Measurements from ENCODE around the gene SNRNP70. TPM values are rescaled to one million over a fixed set of nuclear protein-coding genes. Genes with fewer than 3 reads are reported as not detected.
"Not testable (repeated sequence)": the region's sequence is repeated elsewhere in the genome, so short reads cannot be mapped to it uniquely, and the experiment has no call there.

The SNRNP70 gene
- total and polyA plus RNA-seq, 2 donors (not counting 3 experiments of a cell fraction or from before 2014, with no cell fraction given) = 215 to 300 TPM

- dilution Hi-C loops (cut with MboI; ENCODE audit: extremely low pct_ligation_motif_present, low sequenced_read_pairs) (no loop called here), intact Hi-C loops (cut with micrococcal nuclease) (no loop called here)
- H3K4me3 ChIP-seq (replicated peaks in 1 of 3; ENCODE audit: insufficient read depth in 1 of 3, low read depth in 1 of 3, low read length in 3 of 3) = peak overlapping the region; percentile 30 to 55 (median 46)
- H3K27ac ChIP-seq (ENCODE audit: insufficient read depth, low read depth, low read length) = no peak overlapping the region
- peak; percentile 13 to 41 for TF ChIP-seq CTCF (IDR thresholded peaks at IDR 0.05; ENCODE audit: extremely low read depth in 1 of 2, insufficient read depth in 1 of 2, low read depth in 1 of 2, low read length in 2 of 2)
- TF ChIP-seq POLR2A (IDR thresholded peaks at IDR 0.05; ENCODE audit: low read depth, low read length) = no peak
- TF ChIP-seq GATA2 (IDR thresholded peaks at IDR 0.05; ENCODE audit: insufficient read depth, insufficient read length, low read depth, low read length) = no peak
- TF ChIP-seq, protein P1, sequence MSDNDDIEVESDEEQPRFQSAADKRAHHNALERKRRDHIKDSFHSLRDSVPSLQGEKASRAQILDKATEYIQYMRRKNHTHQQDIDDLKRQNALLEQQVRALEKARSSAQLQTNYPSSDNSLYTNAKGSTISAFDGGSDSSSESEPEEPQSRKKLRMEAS (IDR thresholded peaks at IDR 0.05; ENCODE audit: insufficient read depth, insufficient read length) = no peak
- no peak for TF ChIP-seq POLR2AphosphoS5 (IDR thresholded peaks at IDR 0.05; ENCODE audit: insufficient read depth, low read depth, low read length)
- H3K4me2 ChIP-seq (ENCODE audit: insufficient read depth, low read length) = peak overlapping the region; percentile 66
- H3K9me1 ChIP-seq (replicated peaks; ENCODE audit: control insufficient read depth, extremely low read depth, insufficient read depth, low read length) = no peaks in the 10 kb centered on the region
- H2AFZ ChIP-seq (ENCODE audit: low read depth, low read length) = peak overlapping the region; percentile 91
- ChIA-PET POLR2A (no interaction called here), CTCF (interaction anchor here (0.9 to 1.8 kb wide), 10 partner anchors 13 to 152 kb away, joined by 3 to 9 read pairs (median 4); partner anchors contain the start of genes GYS1 and RUVBL2)
- BruUV-seq (replicated peaks) = no TSS peak
- FAIRE-seq = peak; percentile 82
- no peaks in the 10 kb centered on the region for H3K9me3 ChIP-seq (replicated peaks; ENCODE audit: control insufficient read depth, insufficient read depth, low read length)
- H3K9ac ChIP-seq (replicated peaks; ENCODE audit: extremely low read depth, insufficient read depth, low read length) = no peak overlapping the region
- H3K79me2 ChIP-seq (ENCODE audit: control insufficient read depth, insufficient read depth, low read length) = no peaks in the 10 kb centered on the region
- H4K20me1 ChIP-seq (replicated peaks; ENCODE audit: control insufficient read depth, extremely low read depth, insufficient read depth, low read length) = no peaks in the 10 kb centered on the region
- DNase-seq (ENCODE audit: low read depth, low spot score) = peak; percentile 62
- H3K27me3 ChIP-seq (ENCODE audit: control insufficient read depth in 2 of 2, insufficient read depth in 2 of 2, low read length in 2 of 2) = no peaks in the 10 kb centered on the region
- peaks cover 11% of the 10 kb centered on the region for H3K4me1 ChIP-seq (ENCODE audit: control insufficient read depth, extremely low read depth, insufficient read depth, low read length)
- H3K36me3 ChIP-seq (ENCODE audit: control insufficient read depth in 2 of 2, extremely low read depth in 1 of 2, insufficient read depth in 2 of 2, low read length in 2 of 2) = no peaks in the 10 kb centered on the region
Observed at GRCh38 chr19:49056101-49056901, 28.9 kb upstream of the SNRNP70 start.

DNA sequence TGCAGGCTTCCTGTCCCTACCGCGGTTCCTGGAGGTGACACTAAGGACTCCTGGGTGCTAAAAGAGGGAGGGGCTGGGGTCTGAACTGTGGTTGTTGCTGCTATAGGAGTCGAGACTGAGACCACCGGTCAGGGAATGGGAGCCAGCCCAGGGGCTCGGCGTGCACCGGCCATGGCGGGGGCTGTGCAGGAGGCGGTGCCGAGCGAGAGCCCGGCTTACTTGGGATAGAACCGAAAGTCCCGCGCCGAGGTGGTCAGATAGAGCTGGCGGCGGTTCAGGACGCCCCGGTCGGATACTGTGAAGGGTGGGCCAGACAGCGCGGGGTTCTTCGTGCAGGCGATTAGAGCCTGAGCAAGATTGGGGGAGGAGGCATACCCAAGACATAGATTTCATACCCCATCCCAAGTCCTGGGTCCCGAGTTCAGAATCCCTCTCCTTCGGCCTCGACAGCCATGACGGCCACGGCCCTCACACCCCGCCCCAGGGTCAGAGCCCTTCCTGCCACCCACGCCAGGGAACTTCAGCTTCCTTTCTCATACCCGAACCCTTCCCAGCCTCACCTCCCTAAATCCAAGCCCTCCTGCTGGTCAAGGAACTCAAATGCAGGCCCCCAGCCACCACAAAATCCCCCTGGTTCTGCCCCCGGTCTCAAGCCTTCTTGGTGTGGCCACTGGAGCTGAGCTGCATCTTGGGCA, 28.2 kb upstream of the SNRNP70 start:
- Histone ChIP-seq H3K4me3 (replicated peaks in 1 of 3; ENCODE audit: insufficient read depth in 1 of 3, low read depth in 1 of 3, low read length in 3 of 3) (peak overlapping the region in 2 of 3 experiments; percentile 30 to 55), H3K4me2 (ENCODE audit: insufficient read depth, low read length) (peak overlapping the region; percentile 66), H3K4me1 (ENCODE audit: control insufficient read depth, extremely low read depth, insufficient read depth, low read length) (peaks cover 11% of the 10 kb centered on the region), H2AFZ (ENCODE audit: low read depth, low read length) (peak overlapping the region; percentile 91)
- H3K9ac ChIP-seq (replicated peaks; ENCODE audit: extremely low read depth, insufficient read depth, low read length); H3K9me3 ChIP-seq (replicated peaks; ENCODE audit: control insufficient read depth, insufficient read depth, low read length); H4K20me1 ChIP-seq (replicated peaks; ENCODE audit: control insufficient read depth, extremely low read depth, insufficient read depth, low read length); DNase-seq (ENCODE audit: low read depth, low spot score); H3K79me2 ChIP-seq (ENCODE audit: control insufficient read depth, insufficient read depth, low read length); H3K36me3 ChIP-seq (ENCODE audit: control insufficient read depth in 2 of 2, extremely low read depth in 1 of 2, insufficient read depth in 2 of 2, low read length in 2 of 2); POLR2A ChIA-PET; H3K27ac ChIP-seq (ENCODE audit: insufficient read depth, low read depth, low read length); FAIRE-seq; BruUV-seq (replicated peaks); H3K27me3 ChIP-seq (ENCODE audit: control insufficient read depth in 2 of 2, insufficient read depth in 2 of 2, low read length in 2 of 2); dilution Hi-C loops (cut with MboI; ENCODE audit: extremely low pct_ligation_motif_present, low sequenced_read_pairs); H3K9me1 ChIP-seq (replicated peaks; ENCODE audit: control insufficient read depth, extremely low read depth, insufficient read depth, low read length): not testable (repeated sequence)
- CTCF ChIA-PET = interaction anchor here (0.8 to 1.8 kb wide), 10 partner anchors 10 to 168 kb away, joined by 3 to 9 read pairs (median 4); no protein-coding TSS in a partner anchor
- intact Hi-C loops (cut with micrococcal nuclease) = loop anchor here (1.0 kb wide), 1 partner anchor 10 kb away; no protein-coding TSS in a partner anchor
